ENCODE measurements around the gene MSH5. TPM values are rescaled to one million over a fixed set of nuclear protein-coding genes. Genes with fewer than 3 reads are reported as not detected.

The MSH5 gene
- total RNA-seq (2014; rRNA removed) (22.7 and 23.0 TPM in 2 replicates), Bru-seq, nascent RNA (percentile 85 among the genes with signal in this experiment), BruChase-seq, experiment 1, labeled RNA remaining after a 6-hour chase (percentile 78 among the genes with signal in this experiment), BruChase-seq, experiment 2, labeled RNA remaining after a 2-hour chase (percentile 78 among the genes with signal in this experiment)
- long read RNA-seq, partial matches to known transcripts, result 1 of 5 reads
- long read RNA-seq, other reads (novel, unspliced or antisense), result 4 of 5 reads

DNA sequence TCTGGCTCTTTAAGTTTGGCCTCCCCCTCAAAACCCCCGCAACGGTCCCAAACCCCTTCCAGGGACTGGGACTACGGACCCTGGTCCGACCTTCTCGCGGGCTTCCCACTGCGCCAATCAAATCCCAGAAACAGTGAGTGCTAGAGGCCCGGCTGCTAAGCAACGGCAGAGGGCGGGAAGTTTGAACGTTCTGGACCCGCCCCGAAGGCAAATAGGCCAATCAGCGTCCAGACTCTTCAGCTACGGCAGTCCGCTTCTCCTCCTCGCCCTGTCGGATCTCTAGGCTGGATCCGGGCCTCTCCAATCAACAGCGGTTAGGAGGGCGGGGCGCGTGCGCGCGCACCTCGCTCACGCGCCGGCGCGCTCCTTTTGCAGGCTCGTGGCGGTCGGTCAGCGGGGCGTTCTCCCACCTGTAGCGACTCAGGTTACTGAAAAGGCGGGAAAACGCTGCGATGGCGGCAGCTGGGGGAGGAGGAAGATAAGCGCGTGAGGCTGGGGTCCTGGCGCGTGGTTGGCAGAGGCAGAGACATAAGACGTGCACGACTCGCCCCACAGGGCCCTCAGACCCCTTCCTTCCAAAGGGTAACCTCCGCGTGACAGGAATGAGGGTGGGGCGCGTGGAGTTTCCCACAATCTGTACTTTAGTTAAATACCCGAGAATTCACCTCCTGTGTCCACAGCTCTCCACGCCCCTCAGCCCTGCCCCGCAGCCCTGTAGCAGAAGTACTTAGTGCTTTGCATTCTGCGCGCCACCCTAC lies at the start of gene MSH5:
MSH5 (plus strand) TSS at position 367 of the 758 bp plus-strand sequence. CDS start 462 bp downstream, outside the sequence.
- Histone ChIP-seq H4K20me1 (ENCODE audit: low read length) (no peaks in the 10 kb centered on the region), H3K27ac (ENCODE audit: low read length) (peak within 1 kb of the TSS; percentile 87), H3K4me1 (ENCODE audit: insufficient read depth, low read length) (peaks cover 42% of the 10 kb centered on the region), H3K79me2 (ENCODE audit: low read length) (peaks cover 34% of the 10 kb centered on the region), H3K4me2 (ENCODE audit: low read length) (peak within 1 kb of the TSS; percentile 98), H3K27me3 (ENCODE audit: low read length) (no peaks in the 10 kb centered on the region), H3F3A (ENCODE audit: low read length, unreplicated experiment) (no peaks in the 10 kb centered on the region), H3K4me3 (ENCODE audit: low read length) (peak within 1 kb of the TSS; percentile 79), H3K9me3 (ENCODE audit: low read length) (no peaks in the 10 kb centered on the region), H2AFZ (ENCODE audit: low read length) (peak within 1 kb of the TSS; percentile 93), H3K9ac (ENCODE audit: low read length) (peak within 1 kb of the TSS; percentile 95), H3K9me2 (replicated peaks; ENCODE audit: low read length) (no peaks in the 10 kb centered on the region), H3K36me3 (ENCODE audit: low read depth, low read length) (peaks cover 5% of the 10 kb centered on the region; the same call in 1 of the 2 replicates)
- intact Hi-C loops (cut with micrococcal nuclease), result loop anchor here (1.0 to 5.0 kb wide), 3 partner anchors 60 to 92 kb away; partner anchors contain the start of genes HSPA1A and HSPA1L
- ChIA-PET POLR2A (ENCODE audit: unreplicated experiment) (interaction anchor here (0.5 to 1.0 kb wide), 4 partner anchors 13 to 1577 kb away, joined by 3 to 4 read pairs (median 3); partner anchors contain the start of gene GPANK1), CTCF (interaction anchor here (0.6 to 1.0 kb wide), 3 partner anchors 13 to 419 kb away, joined by 3 to 4 read pairs (median 3); no protein-coding TSS in a partner anchor)
- ATAC-seq, result peak; percentile 77
- TF ChIP-seq, protein P1, sequence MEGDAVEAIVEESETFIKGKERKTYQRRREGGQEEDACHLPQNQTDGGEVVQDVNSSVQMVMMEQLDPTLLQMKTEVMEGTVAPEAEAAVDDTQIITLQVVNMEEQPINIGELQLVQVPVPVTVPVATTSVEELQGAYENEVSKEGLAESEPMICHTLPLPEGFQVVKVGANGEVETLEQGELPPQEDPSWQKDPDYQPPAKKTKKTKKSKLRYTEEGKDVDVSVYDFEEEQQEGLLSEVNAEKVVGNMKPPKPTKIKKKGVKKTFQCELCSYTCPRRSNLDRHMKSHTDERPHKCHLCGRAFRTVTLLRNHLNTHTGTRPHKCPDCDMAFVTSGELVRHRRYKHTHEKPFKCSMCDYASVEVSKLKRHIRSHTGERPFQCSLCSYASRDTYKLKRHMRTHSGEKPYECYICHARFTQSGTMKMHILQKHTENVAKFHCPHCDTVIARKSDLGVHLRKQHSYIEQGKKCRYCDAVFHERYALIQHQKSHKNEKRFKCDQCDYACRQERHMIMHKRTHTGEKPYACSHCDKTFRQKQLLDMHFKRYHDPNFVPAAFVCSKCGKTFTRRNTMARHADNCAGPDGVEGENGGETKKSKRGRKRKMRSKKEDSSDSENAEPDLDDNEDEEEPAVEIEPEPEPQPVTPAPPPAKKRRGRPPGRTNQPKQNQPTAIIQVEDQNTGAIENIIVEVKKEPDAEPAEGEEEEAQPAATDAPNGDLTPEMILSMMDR (conservative IDR thresholded peaks at IDR 0.05; ENCODE audit: low read depth, low read length), result no peak
- TF ChIP-seq EZH2 (IDR thresholded peaks at IDR 0.05; ENCODE audit: low read length, unreplicated experiment) (no peak), EZH2phosphoT487 (IDR thresholded peaks at IDR 0.05; ENCODE audit: borderline replicate concordance, low read length) (no peak)
- peak; percentile 99 for DNase-seq
- TSS peak; percentile 62 for BruUV-seq (replicated peaks)

DNA sequence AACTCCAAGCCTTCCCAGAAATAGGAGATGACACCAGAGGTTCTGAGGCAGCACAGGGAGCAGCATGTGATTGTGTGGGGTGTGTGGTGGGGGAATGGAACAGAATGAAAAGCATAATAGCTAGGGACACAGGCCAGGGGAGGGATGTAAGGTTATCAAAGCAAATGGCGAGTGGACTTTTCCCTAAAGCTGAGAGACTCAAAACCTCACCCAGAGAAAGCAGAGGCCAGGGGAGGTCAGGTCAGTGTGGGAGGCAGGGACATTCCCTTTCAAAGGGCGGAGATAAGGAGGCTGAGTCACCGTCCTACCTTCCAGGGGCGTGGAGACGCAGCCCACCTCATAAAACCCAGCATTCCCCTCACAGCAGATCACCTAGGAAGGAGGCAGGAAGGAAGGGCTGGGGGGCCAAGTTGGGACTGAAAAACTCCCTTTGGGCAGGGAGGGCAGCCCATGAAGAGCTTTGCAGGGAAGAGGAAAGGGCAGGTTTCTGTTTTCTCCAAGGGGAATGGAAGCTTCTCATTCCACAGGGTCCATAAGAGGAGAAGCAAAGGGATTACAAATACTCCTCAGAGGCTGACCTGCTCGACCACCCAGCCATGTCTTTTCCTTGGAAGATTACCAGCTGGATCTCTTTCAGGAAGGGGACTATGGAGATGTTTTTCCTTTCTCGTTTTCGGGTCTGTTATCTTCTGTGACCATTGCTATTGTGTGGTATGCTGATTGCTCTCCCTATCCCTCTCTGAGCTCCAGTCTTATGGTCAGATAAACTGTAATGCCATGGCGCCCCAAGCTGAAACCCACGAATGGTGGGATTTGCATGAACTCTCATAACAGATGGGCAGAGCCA lies 49.4 kb upstream of the MSH5 start:
- Histone ChIP-seq H3K4me2 (ENCODE audit: low read length) (no peak overlapping the region), H3K36me3 (ENCODE audit: low read depth, low read length) (peaks cover 8% of the 10 kb centered on the region; the same call in 1 of the 2 replicates), H3K9me2 (replicated peaks; ENCODE audit: low read length) (no peaks in the 10 kb centered on the region), H2AFZ (ENCODE audit: low read length) (no peak overlapping the region), H3K27me3 (ENCODE audit: low read length) (no peaks in the 10 kb centered on the region), H3K79me2 (ENCODE audit: low read length) (no peaks in the 10 kb centered on the region), H4K20me1 (ENCODE audit: low read length) (no peaks in the 10 kb centered on the region), H3K4me3 (ENCODE audit: low read length) (no peak overlapping the region), H3K4me1 (ENCODE audit: insufficient read depth, low read length) (0 out of 2 replicates have a peak, but pooled peaks cover 3% of the 10 kb centered on the region), H3K27ac (ENCODE audit: low read length) (no peak overlapping the region), H3K9me3 (ENCODE audit: low read length) (no peaks in the 10 kb centered on the region), H3F3A (ENCODE audit: low read length, unreplicated experiment) (no peaks in the 10 kb centered on the region), H3K9ac (ENCODE audit: low read length) (no peak overlapping the region)
- POLR2A ChIA-PET (ENCODE audit: unreplicated experiment), result interaction anchor here (0.6 to 0.7 kb wide), 2 partner anchors 32 to 1095 kb away, joined by 3 to 7 read pairs; no protein-coding TSS in a partner anchor
- CTCF ChIA-PET, result interaction anchor here (0.8 kb wide), 1 partner anchor 140 kb away, joined by 3 read pairs; no protein-coding TSS in a partner anchor
- ATAC-seq, result peak; percentile 35
- TF ChIP-seq EZH2 (IDR thresholded peaks at IDR 0.05; ENCODE audit: low read length, unreplicated experiment) (no peak), EZH2phosphoT487 (IDR thresholded peaks at IDR 0.05; ENCODE audit: borderline replicate concordance, low read length) (no peak)
- TF ChIP-seq, protein P1 (conservative IDR thresholded peaks at IDR 0.05; ENCODE audit: low read depth, low read length), result no peak
- no peak for DNase-seq
- BruUV-seq (replicated peaks), result no TSS peak
- intact Hi-C loops (cut with micrococcal nuclease), result no loop called here
